H9 (cell line): ENCODE results near the gene SPAG17. TPM values are rescaled to one million over a fixed set of nuclear protein-coding genes. Genes with fewer than 3 reads are reported as not detected.

Source experiments
- DNase-seq: peaks from one replicate; pipeline ENCODE4 v3.0.0-alpha.2; 2017
- H2AFZ ChIP-seq: one replicate; pipeline ENCODE4 v1.6.1; 2013; ENCODE audit warnings: mild to moderate bottlenecking, low read length, control low read depth, moderate library complexity
- H2AK5ac ChIP-seq: 2 replicates; pipeline ENCODE4 v1.6.1; 2013; ENCODE audit warnings: low read length, control low read depth, mixed read lengths; ENCODE audit not compliant: insufficient read length
- H2BK120ac ChIP-seq: one replicate; pipeline ENCODE4 v1.6.1; 2013; ENCODE audit warnings: low read depth, mild to moderate bottlenecking, low read length, control low read depth, inconsistent platforms; ENCODE audit not compliant: poor library complexity, severe bottlenecking
- H2BK12ac ChIP-seq: 2 replicates; pipeline ENCODE4 v1.6.1; 2013; ENCODE audit warnings: low read length, control low read depth, mixed read lengths, low read depth; ENCODE audit not compliant: insufficient read length
- H2BK15ac ChIP-seq: 2 replicates; pipeline ENCODE4 v1.6.1; 2013; ENCODE audit warnings: low read depth, low read length, control low read depth
- H2BK20ac ChIP-seq: one replicate; pipeline ENCODE4 v1.6.1; 2013; ENCODE audit warnings: low read depth, mild to moderate bottlenecking, low read length, control low read depth, inconsistent platforms; ENCODE audit not compliant: poor library complexity, severe bottlenecking
- H2BK5ac ChIP-seq: 2 replicates; pipeline ENCODE4 v1.6.1; 2013; ENCODE audit warnings: low read length, control low read depth, mixed read lengths; ENCODE audit not compliant: insufficient read length
- H3K14ac ChIP-seq: 2 replicates; pipeline ENCODE4 v1.6.1; 2013; ENCODE audit warnings: low read length, control low read depth; ENCODE audit not compliant: insufficient read depth
- H3K18ac ChIP-seq: 2 replicates; pipeline ENCODE4 v1.6.1; 2013; ENCODE audit warnings: low read depth, mild to moderate bottlenecking, mixed read lengths, low read length, control low read depth; ENCODE audit not compliant: insufficient read length
- H3K23ac ChIP-seq: 2 replicates; pipeline ENCODE4 v1.6.1; 2013; ENCODE audit warnings: low read length, control low read depth, mixed read lengths, low read depth; ENCODE audit not compliant: insufficient read length
- H3K23me2 ChIP-seq: 2 replicates; pipeline ENCODE4 v1.6.1; 2013; ENCODE audit warnings: low read depth, mild to moderate bottlenecking, mixed read lengths, low read length, control low read depth; ENCODE audit not compliant: insufficient read length, poor library complexity, severe bottlenecking
- H3K27ac ChIP-seq: 2 replicates; pipeline ENCODE4 v1.5.1; 2013; ENCODE audit warnings: low read length, control low read depth, mixed read lengths, low read depth; ENCODE audit not compliant: insufficient read length
- H3K27me3 ChIP-seq: 2 replicates; pipeline ENCODE4 v1.6.1; 2013; ENCODE audit warnings: low read length, control low read depth, inconsistent platforms; ENCODE audit not compliant: insufficient read depth
- H3K4ac ChIP-seq: 2 replicates; pipeline ENCODE4 v1.6.1; 2013; ENCODE audit warnings: low read depth, mild to moderate bottlenecking, control low read depth, inconsistent platforms, low read length, moderate library complexity
- H3K4me1 ChIP-seq: 2 replicates; pipeline ENCODE4 v1.6.1; 2013; ENCODE audit warnings: low read length, control low read depth, inconsistent platforms; ENCODE audit not compliant: insufficient read depth
- H3K4me2 ChIP-seq: 2 replicates; pipeline ENCODE4 v1.6.1; 2013; ENCODE audit warnings: low read length, control low read depth, mixed read lengths; ENCODE audit not compliant: insufficient read length, insufficient read depth
- H3K56ac ChIP-seq: 2 replicates; pipeline ENCODE4 v1.6.1; 2013; ENCODE audit warnings: low read depth, mild to moderate bottlenecking, mixed read lengths, low read length, control low read depth; ENCODE audit not compliant: insufficient read length
- H3K79me1 ChIP-seq: 2 replicates; pipeline ENCODE4 v1.6.1; 2013; ENCODE audit warnings: low read depth, mild to moderate bottlenecking, moderate library complexity, low read length, control low read depth, inconsistent platforms; ENCODE audit not compliant: insufficient read depth, poor library complexity, severe bottlenecking
- H3K79me2 ChIP-seq: 2 replicates; pipeline ENCODE4 v1.6.1; 2013; ENCODE audit warnings: low read length, control low read depth, inconsistent platforms; ENCODE audit not compliant: insufficient read depth
- H3K9ac ChIP-seq: 2 replicates; pipeline ENCODE4 v1.6.1; 2013; ENCODE audit warnings: low read length, control low read depth, mixed read lengths; ENCODE audit not compliant: insufficient read length; ENCODE audit errors: extremely low read depth
- H3K9me3 ChIP-seq: one replicate; pipeline ENCODE4 v1.6.1; 2013; ENCODE audit warnings: low read depth, low read length, inconsistent platforms; ENCODE audit not compliant: control insufficient read depth
- H3T11ph ChIP-seq: one replicate; pipeline ENCODE4 v1.6.1; 2013; ENCODE audit warnings: mild to moderate bottlenecking, low read length, control low read depth, inconsistent platforms
- H4K20me1 ChIP-seq: one replicate; pipeline ENCODE4 v1.6.1; 2013; ENCODE audit not compliant: control insufficient read depth, insufficient read length, insufficient read depth
- H4K5ac ChIP-seq: 2 replicates; pipeline ENCODE4 v1.6.1; 2013; ENCODE audit warnings: low read depth, mild to moderate bottlenecking, mixed read lengths, low read length, control low read depth; ENCODE audit not compliant: insufficient read length
- H4K8ac ChIP-seq: replicated peaks from 2 replicates; pipeline ENCODE4 v1.6.1; 2013; ENCODE audit warnings: low read length, control low read depth, mixed read lengths, low read depth; ENCODE audit not compliant: insufficient read length
- H4K91ac ChIP-seq: 2 replicates; pipeline ENCODE4 v1.6.1; 2013; ENCODE audit warnings: low read depth, mild to moderate bottlenecking, moderate library complexity, mixed read lengths, low read length, control low read depth; ENCODE audit not compliant: insufficient read length
- H3K27ac Mint-ChIP-seq, 3 experiments: 2 replicates in 2 of 3; 3 replicates in 1 of 3; pipeline ENCODE4 v1.8.0; 2020 to 2021; ENCODE audit warnings: mixed read lengths in 3 of 3, mild to moderate bottlenecking in 1 of 3, moderate library complexity in 1 of 3
- H3K27me3 Mint-ChIP-seq: 2 replicates; pipeline ENCODE4 v1.8.0; 2021; ENCODE audit warnings: low read depth, mild to moderate bottlenecking, moderate library complexity, mixed read lengths
- H3K36me3 Mint-ChIP-seq, 3 experiments: 2 replicates in 2 of 3; 3 replicates in 1 of 3; pipeline ENCODE4 v1.8.0; 2020 to 2021; ENCODE audit warnings: low read depth in 3 of 3, mixed read lengths in 3 of 3; ENCODE audit not compliant: insufficient read depth in 1 of 3
- H3K4me1 Mint-ChIP-seq, 2 experiments: 2 replicates each; pipeline ENCODE4 v1.8.0; 2020; ENCODE audit warnings: mixed read lengths in 2 of 2
- H3K4me3 Mint-ChIP-seq, 2 experiments: 2 replicates in 1 of 2; 3 replicates in 1 of 2; pipeline ENCODE4 v1.8.0; 2020 to 2021; ENCODE audit warnings: mild to moderate bottlenecking in 2 of 2, mixed read lengths in 2 of 2, moderate library complexity in 1 of 2
- H3K9me3 Mint-ChIP-seq, 2 experiments: 2 replicates in 1 of 2; 3 replicates in 1 of 2; pipeline ENCODE4 v1.8.0; 2020; ENCODE audit warnings: mild to moderate bottlenecking in 2 of 2, mixed read lengths in 2 of 2, moderate library complexity in 1 of 2
- CTCF ChIP-seq: fragments of 200-600 bp; sonication (generic); conservative IDR thresholded peaks from 3 replicates; pipeline ENCODE4 v1.8.0; 2021; ENCODE audit warnings: antibody characterized with exemption, mild to moderate bottlenecking
- WGBS: extraction: QIAGEN DNeasy Blood & Tissue Kit; methylation state at CpG from one replicate; pipeline ENCODE4 v1.1.7; 2013; ENCODE audit warnings: missing lambda C conversion rate, low lambda C conversion rate, mixed read lengths; ENCODE audit not compliant: insufficient read length; ENCODE audit errors: extremely low coverage; 5-methylcytosine and 5-hydroxymethylcytosine counted together
- total RNA-seq: library from RNA; stranded (reverse); gene quantifications from 2 replicates; pipeline ENCODE4 v1.2.1, GENCODE V29; 2021

SPAG17 gene
- total RNA-seq, 1 experiment from 2014 or later: 0.37 TPM

GRCh38 chr1:118049981-118050380 is 135.0 kb downstream of the SPAG17 start:
- no peak overlapping the region for H3K14ac ChIP-seq
- H3K23ac ChIP-seq: no peak overlapping the region
- H2BK120ac ChIP-seq: no peak overlapping the region
- no peak overlapping the region for H2BK15ac ChIP-seq
- H2AFZ ChIP-seq: no peak overlapping the region
- H3K79me2 ChIP-seq: no peaks in the 10 kb centered on the region
- no peak overlapping the region for H3K4me2 ChIP-seq
- no peak overlapping the region for H3K27ac ChIP-seq
- no peak for DNase-seq
- H3K4me1 ChIP-seq: no peaks in the 10 kb centered on the region
- no peak overlapping the region for H3K56ac ChIP-seq
- no peak overlapping the region for H3T11ph ChIP-seq
- no peak overlapping the region for H3K9ac ChIP-seq
- H3K79me1 ChIP-seq: no peaks in the 10 kb centered on the region
- H3K27me3 ChIP-seq: no peaks in the 10 kb centered on the region
- TF ChIP-seq CTCF: no peak
- H3K4ac ChIP-seq: no peak overlapping the region
- H4K91ac ChIP-seq: no peak overlapping the region
- WGBS: no CpG with 5 or more reads among the region's 2 CpGs
- no peaks in the 10 kb centered on the region for H3K27me3 Mint-ChIP-seq
- H2BK20ac ChIP-seq: no peak overlapping the region
- no peaks in the 10 kb centered on the region for H3K4me1 Mint-ChIP-seq
- H3K36me3 Mint-ChIP-seq: no peaks in the 10 kb centered on the region
- no peak overlapping the region for H2BK5ac ChIP-seq
- no peak overlapping the region for H3K18ac ChIP-seq
- no peak overlapping the region for H4K8ac ChIP-seq
- H3K9me3 Mint-ChIP-seq: no peaks in the 10 kb centered on the region
- no peak overlapping the region for H2AK5ac ChIP-seq
- H3K9me3 ChIP-seq: no peaks in the 10 kb centered on the region
- no peak overlapping the region for H3K27ac Mint-ChIP-seq
- no peak overlapping the region for H4K5ac ChIP-seq
- no peaks in the 10 kb centered on the region for H4K20me1 ChIP-seq
- H3K4me3 Mint-ChIP-seq: no peak overlapping the region
- no peaks in the 10 kb centered on the region for H3K23me2 ChIP-seq
- H2BK12ac ChIP-seq: no peak overlapping the region
